OCI-LY3 (cell line): ENCODE results near the gene RALGAPB.

ENCODE experiments used
- CTCF ChIP-seq: fragments of 200-600, 300-600 bp; sonication (generic); IDR thresholded peaks from 2 replicates; pipeline ENCODE4 v1.5.1; 2014; ENCODE audit warnings: antibody characterized with exemption, low read length, low read depth
- EZH2phosphoT487 ChIP-seq: fragments of 200-600 bp; shearing (Covaris generic); IDR thresholded peaks from 2 replicates; pipeline ENCODE4 v1.6.1; 2018; ENCODE audit warnings: antibody characterized with exemption, mixed run types, low read depth

- TF ChIP-seq CTCF (no peak), EZH2phosphoT487 (no peak)
Measured at GRCh38 chr20:38489181-38489580, 16.5 kb downstream of the RALGAPB start.
